CD4-positive, alpha-beta T cell treated with Interleukin-15 for 1 hour (primary cell): ENCODE measurements around the gene RUNX2.

ENCODE experiments used
- DNase-seq: peaks from one replicate; pipeline ENCODE4 v3.0.0-alpha.2; 2020

Gene RUNX2

GRCh38 chr6:45415788-45416518, 87.8 kb downstream of the RUNX2 start:
- no peak for DNase-seq

- no peak for DNase-seq
Measured at GRCh38 chr6:45416700-45417099, 88.6 kb downstream of the RUNX2 start.

GRCh38 chr6:45417436-45417835, 89.3 kb downstream of the RUNX2 start:
- no peak for DNase-seq

- peak; percentile 56 for DNase-seq
Measured at GRCh38 chr6:45419571-45420082, 91.5 kb downstream of the RUNX2 start.

GRCh38 chr6:45420083-45420908, 92.2 kb downstream of the RUNX2 start:
- DNase-seq, result peak; percentile 45

- DNase-seq, result no peak
Measured at GRCh38 chr6:45420909-45421708, 93.0 kb downstream of the RUNX2 start.

- peak; percentile 35 for DNase-seq
Measured at GRCh38 chr6:45421709-45422502, 93.8 kb downstream of the RUNX2 start.

GRCh38 chr6:45422503-45423110, 94.5 kb downstream of the RUNX2 start:
- DNase-seq, result peak; percentile 65

- peak; percentile 16 for DNase-seq
Measured at GRCh38 chr6:45423111-45423823, 95.1 kb downstream of the RUNX2 start.

- DNase-seq, result peak; percentile 17
Measured at GRCh38 chr6:45423824-45424450, 95.8 kb downstream of the RUNX2 start.

GRCh38 chr6:45424451-45424861, 96.3 kb downstream of the RUNX2 start:
- DNase-seq, result no peak

- DNase-seq, result no peak
Measured at GRCh38 chr6:45426251-45426650, 98.1 kb downstream of the RUNX2 start.

- no peak for DNase-seq
Measured at GRCh38 chr6:45427726-45428125, 99.6 kb downstream of the RUNX2 start.

- DNase-seq, result no peak
Measured at GRCh38 chr6:45428727-45429126, 100.6 kb downstream of the RUNX2 start.

- no peak for DNase-seq
Measured at GRCh38 chr6:45430590-45431202, 102.6 kb downstream of the RUNX2 start.

GRCh38 chr6:45431317-45432065, 103.4 kb downstream of the RUNX2 start:
- DNase-seq, result no peak

GRCh38 chr6:45432977-45433376, 104.8 kb downstream of the RUNX2 start:
- DNase-seq, result no peak

GRCh38 chr6:45433533-45434380, 105.6 kb downstream of the RUNX2 start:
- DNase-seq, result no peak

- no peak for DNase-seq
Measured at GRCh38 chr6:45434381-45434700, 106.2 kb downstream of the RUNX2 start.
